Endometrial microvascular endothelial cells (primary cell): Measurements from ENCODE around the gene PYGL. TPM values are rescaled to one million over a fixed set of nuclear protein-coding genes. Genes with fewer than 3 reads are reported as not detected.

Experiments used
- in situ Hi-C: cut with HindIII; loops from 2 replicates; pipeline ENCODE4 v1.10.0; 2017; ENCODE audit warnings: low sequenced_read_pairs, low pct_unique_long_range_greater_than_20kb; ENCODE audit errors: inconsistent ontology term
- total RNA-seq: library from RNA; depleted of rRNA; stranded (reverse); fragments of >200 nt; gene quantifications from one replicate; pipeline ENCODE4 v1.2.3, GENCODE V29; 2015; ENCODE audit errors: inconsistent ontology term

PYGL gene
- 106 TPM for total RNA-seq

DNA sequence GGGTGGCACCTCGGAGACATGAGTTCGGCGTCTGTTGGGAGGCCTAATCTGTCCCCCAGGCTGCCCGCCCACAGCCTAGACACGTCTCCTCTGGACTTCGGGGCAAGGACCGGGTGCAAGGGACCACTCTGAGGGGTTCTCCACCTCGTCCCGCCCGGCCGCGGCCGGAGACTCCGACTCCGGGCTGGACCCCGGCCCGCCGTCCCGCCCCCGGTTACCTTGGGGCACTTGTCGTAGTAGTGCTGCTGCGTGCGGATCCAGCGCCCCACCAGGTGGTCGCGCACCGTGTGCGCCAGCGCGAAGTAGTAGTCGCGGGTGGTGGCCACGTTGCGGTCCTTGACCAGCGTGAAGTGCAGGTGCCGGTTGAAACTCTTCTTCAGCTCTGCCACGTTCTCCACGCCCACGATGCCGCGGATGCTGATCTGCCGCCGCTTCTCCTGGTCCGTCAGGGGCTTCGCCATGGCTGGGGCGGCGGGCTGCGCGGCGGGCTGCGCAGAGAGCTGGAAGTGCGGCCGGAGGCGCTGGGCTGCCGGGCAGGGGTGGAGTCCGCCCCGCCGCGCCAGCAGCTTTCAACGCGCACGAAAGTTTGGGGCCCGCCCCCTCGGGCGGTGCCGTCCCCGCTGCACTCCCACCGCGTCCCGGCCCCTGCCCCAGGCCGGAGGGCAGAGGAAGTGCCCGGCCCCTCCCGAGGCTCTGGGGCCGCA, at the start of gene PYGL:
PYGL (minus strand) TSS at position 541 of the 704 bp plus-strand sequence; CDS start at position 461, 80 bp downstream.
- in situ Hi-C loops = loop anchor here (25.0 kb wide), 1 partner anchor 1068 kb away; no protein-coding TSS in a partner anchor

GRCh38 chr14:50985859-50986331, 41.6 kb upstream of the PYGL start:
- in situ Hi-C loops = loop anchor here (10.0 kb wide), 1 partner anchor 239 kb away; no protein-coding TSS in a partner anchor

GRCh38 chr14:50985124-50985858, 41.0 kb upstream of the PYGL start:
- in situ Hi-C loops = loop anchor here (10.0 kb wide), 1 partner anchor 240 kb away; no protein-coding TSS in a partner anchor

- in situ Hi-C loops = loop anchor here (10.0 kb wide), 1 partner anchor 241 kb away; no protein-coding TSS in a partner anchor
Measured at GRCh38 chr14:50984036-50984710, 39.9 kb upstream of the PYGL start.

DNA sequence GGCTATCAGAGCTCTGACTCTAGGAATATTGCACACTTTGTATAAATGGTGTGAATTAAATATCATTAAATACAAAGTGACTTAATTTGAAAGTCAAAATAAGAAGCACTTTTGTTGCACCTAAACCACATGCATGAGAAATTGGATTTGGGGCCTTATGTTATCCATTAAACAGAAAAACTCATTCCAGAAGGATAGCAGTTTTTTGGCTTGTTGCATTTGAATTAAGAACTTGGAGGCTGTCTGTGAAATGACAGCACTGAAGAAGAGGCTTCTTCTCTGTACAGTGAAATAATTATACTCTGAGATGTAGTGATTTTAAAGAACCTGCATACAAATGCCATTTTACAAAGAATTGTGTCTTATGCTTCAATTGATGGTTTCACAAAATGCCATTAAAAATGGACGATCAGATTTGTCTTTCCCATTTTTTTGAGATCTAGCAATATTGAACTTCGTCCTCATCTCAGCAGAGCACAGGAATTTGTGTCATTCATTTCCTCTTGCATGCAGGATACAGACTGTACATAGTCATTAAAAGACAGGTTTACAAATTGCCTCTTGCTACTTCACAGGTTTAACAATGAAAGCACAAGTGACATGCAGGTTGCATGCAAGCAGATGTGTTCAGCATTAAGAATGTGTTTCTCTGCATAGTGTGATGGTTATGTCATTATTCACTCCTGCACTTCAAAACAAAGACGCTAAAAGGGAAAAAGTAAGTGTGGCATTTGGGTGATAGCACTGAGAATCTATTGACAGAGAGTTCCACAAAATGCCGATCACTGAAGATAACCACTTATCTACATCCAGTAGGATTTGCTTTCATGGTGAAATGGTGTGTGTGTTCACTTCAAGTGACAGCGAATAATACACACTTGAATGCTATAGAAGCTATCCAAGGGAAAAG, 35.9 kb upstream of the PYGL start:
- in situ Hi-C loops = loop anchor here (10.0 kb wide), 1 partner anchor 245 kb away; no protein-coding TSS in a partner anchor

GRCh38 chr14:50978888-50979287, 34.6 kb upstream of the PYGL start:
- in situ Hi-C loops = no loop called here

- in situ Hi-C loops = no loop called here
Measured at GRCh38 chr14:50978529-50978871, 34.2 kb upstream of the PYGL start.

- in situ Hi-C loops = no loop called here
Measured at GRCh38 chr14:50977863-50978528, 33.7 kb upstream of the PYGL start.

GRCh38 chr14:50974118-50974517, 29.8 kb upstream of the PYGL start:
- in situ Hi-C loops = no loop called here

GRCh38 chr14:50972734-50973133, 28.5 kb upstream of the PYGL start:
- in situ Hi-C loops = no loop called here

- in situ Hi-C loops = no loop called here
Measured at GRCh38 chr14:50970886-50971781, 26.9 kb upstream of the PYGL start.

- in situ Hi-C loops = no loop called here
Measured at GRCh38 chr14:50967790-50968189, 23.5 kb upstream of the PYGL start.

- in situ Hi-C loops = no loop called here
Measured at GRCh38 chr14:50967103-50967502, 22.8 kb upstream of the PYGL start.

DNA sequence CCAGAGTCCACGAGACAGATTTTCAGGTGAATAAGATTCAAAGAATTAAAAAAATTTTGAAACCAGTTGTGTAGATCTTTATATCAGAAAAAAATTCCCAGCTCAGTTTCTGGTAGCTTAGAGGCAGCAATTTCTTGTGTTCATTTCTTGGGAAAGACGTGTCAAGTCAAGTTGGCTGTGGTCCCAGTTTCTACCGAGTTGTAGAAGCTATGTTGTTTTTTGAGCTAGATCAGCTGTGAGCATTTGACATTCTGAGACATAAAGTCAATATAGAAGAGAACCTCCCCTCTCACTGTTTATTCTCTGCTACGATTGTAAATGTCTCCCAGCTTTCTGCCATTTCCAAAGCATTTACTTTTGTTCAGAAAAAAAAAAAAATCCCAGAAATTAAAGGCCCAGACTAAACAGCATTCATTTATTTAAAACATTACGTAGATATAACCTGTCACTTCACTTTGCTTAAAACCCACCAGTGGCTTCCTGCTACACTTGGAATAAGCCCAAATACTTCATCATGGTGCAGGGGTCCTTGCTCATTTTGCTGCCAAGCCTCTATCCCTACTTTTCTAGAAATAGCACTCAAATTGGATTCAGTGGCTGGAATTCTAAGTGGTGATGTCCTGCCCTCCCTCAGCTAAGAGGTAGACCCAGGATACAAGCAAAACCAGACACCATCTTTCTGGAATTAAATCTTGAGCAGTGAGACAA, 20.6 kb upstream of the PYGL start:
- in situ Hi-C loops = no loop called here

GRCh38 chr14:50963919-50964318, 19.6 kb upstream of the PYGL start:
- in situ Hi-C loops = no loop called here

GRCh38 chr14:50961605-50962221, 17.4 kb upstream of the PYGL start:
- in situ Hi-C loops = no loop called here
